GM23248 (cell line): Measurements from ENCODE around the gene CCDC50. TPM values are rescaled to one million over a fixed set of nuclear protein-coding genes. Genes with fewer than 3 reads are reported as not detected.

ENCODE experiments used
- DNase-seq: peaks from one replicate; pipeline ENCODE4 v3.0.0-alpha.2; 2015
- H2AFZ ChIP-seq: fragments of 200-600 bp; sonication (generic); 2 replicates; pipeline ENCODE4 v1.6.1; 2016; ENCODE audit warnings: antibody characterized with exemption
- H3F3A ChIP-seq: fragments of 200-600 bp; sonication (generic); 2 replicates; pipeline ENCODE4 v1.6.1; 2016; ENCODE audit warnings: mild to moderate bottlenecking, antibody characterized with exemption, mixed run types; ENCODE audit not compliant: insufficient read depth
- H3K27ac ChIP-seq: fragments of 200-600 bp; sonication (generic); 2 replicates; pipeline ENCODE4 v1.5.1; 2016; ENCODE audit warnings: mild to moderate bottlenecking
- H3K27me3 ChIP-seq: fragments of 200-600 bp; sonication (generic); replicated peaks from 2 replicates; pipeline ENCODE4 v1.6.1; 2016; ENCODE audit warnings: mild to moderate bottlenecking; ENCODE audit not compliant: insufficient read depth
- H3K36me3 ChIP-seq: fragments of 200-600 bp; sonication (generic); 2 replicates; pipeline ENCODE4 v1.6.1; 2016; ENCODE audit warnings: low read depth, mild to moderate bottlenecking
- H3K4me1 ChIP-seq: fragments of 200-600 bp; sonication (generic); 2 replicates; pipeline ENCODE4 v1.6.1; 2016; ENCODE audit warnings: mild to moderate bottlenecking; ENCODE audit not compliant: insufficient read depth
- H3K4me2 ChIP-seq: fragments of 200-600 bp; sonication (generic); one replicate; pipeline ENCODE4 v1.6.1; 2016; ENCODE audit warnings: mild to moderate bottlenecking; ENCODE audit not compliant: unreplicated experiment
- H3K4me3 ChIP-seq: fragments of 200-600 bp; sonication (generic); 2 replicates; pipeline ENCODE4 v1.5.1; 2016; ENCODE audit warnings: mild to moderate bottlenecking
- H3K79me2 ChIP-seq: fragments of 200-600 bp; sonication (generic); 2 replicates; pipeline ENCODE4 v1.6.1; 2016; ENCODE audit warnings: mild to moderate bottlenecking; ENCODE audit not compliant: insufficient read depth
- H3K9ac ChIP-seq: fragments of 200-600 bp; sonication (generic); 2 replicates; pipeline ENCODE4 v1.6.1; 2016; ENCODE audit warnings: mild to moderate bottlenecking
- H3K9me2 ChIP-seq: fragments of 200-600 bp; sonication (generic); 2 replicates; pipeline ENCODE4 v1.6.1; 2016; ENCODE audit warnings: mixed run types, mild to moderate bottlenecking, moderate library complexity; ENCODE audit not compliant: insufficient read depth
- H3K9me3 ChIP-seq: fragments of 200-600 bp; sonication (generic); one replicate; pipeline ENCODE4 v1.6.1; 2017; ENCODE audit warnings: low read depth
- H4K20me1 ChIP-seq: fragments of 200-600 bp; sonication (generic); 2 replicates; pipeline ENCODE4 v1.6.0; 2016; ENCODE audit not compliant: insufficient read depth
- EZH2 ChIP-seq: fragments of 200-600 bp; sonication (generic); IDR thresholded peaks from 2 replicates; pipeline ENCODE4 v1.6.1; 2018; ENCODE audit warnings: antibody characterized with exemption, mild to moderate bottlenecking; ENCODE audit not compliant: insufficient read depth, poor library complexity, severe bottlenecking
- EZH2phosphoT487 ChIP-seq: fragments of 200-600 bp; sonication (generic); IDR thresholded peaks from 2 replicates; pipeline ENCODE4 v1.6.1; 2018; ENCODE audit warnings: antibody characterized with exemption, moderate library complexity, mild to moderate bottlenecking, low read depth; ENCODE audit not compliant: insufficient read depth
- WGBS, 2 experiments: methylation state at CpG; one replicate each; pipeline ENCODE4 v1.1.6; 2015 to 2017; ENCODE audit warnings: low lambda C conversion rate in 2 of 2, low coverage in 1 of 2; ENCODE audit errors: missing lambda C conversion rate in 2 of 2; 5-methylcytosine and 5-hydroxymethylcytosine counted together
- in situ Hi-C: fragments of 300-500 bp; cut with MboI; formaldehyde crosslinking; loops from 2 replicates; pipeline ENCODE4 v1.15.0; 2020
- polyA plus RNA-seq: library from polyadenylated mRNA; unstranded; fragments of >200 nt; fragmentation: Nextera tagmentation; extraction: Ambion mirVana; gene quantifications from 2 replicates; pipeline ENCODE4 v1.2.1, GENCODE V29; 2016
- total RNA-seq: library from RNA; depleted of rRNA; stranded (reverse); fragments of >200 nt; shearing (Covaris generic); gene quantifications from 2 replicates; pipeline ENCODE4 v1.2.3, GENCODE V29; 2014

Gene CCDC50
- total and polyA plus RNA-seq, 2 experiments from 2014 or later: 63.0 to 68.6 TPM

GRCh38 chr3:191321019-191321767 is 8.0 kb upstream of the CCDC50 start:
- no peak overlapping the region for H3K4me3 ChIP-seq
- no peaks in the 10 kb centered on the region for H3K9me2 ChIP-seq
- no peak overlapping the region for H2AFZ ChIP-seq
- no peak overlapping the region for H3K27ac ChIP-seq
- no peaks in the 10 kb centered on the region for H3K79me2 ChIP-seq
- DNase-seq: no peak
- no peaks in the 10 kb centered on the region for H3K9me3 ChIP-seq
- in situ Hi-C loops: no loop called here
- H3K9ac ChIP-seq: no peak overlapping the region
- WGBS, 2 experiments: 90 to 92% methylated on average over 4 of the region's 4 CpGs
- TF ChIP-seq EZH2 (no peak), EZH2phosphoT487 (no peak)
- H3K27me3 ChIP-seq: no peaks in the 10 kb centered on the region
- H3K36me3 ChIP-seq: no peaks in the 10 kb centered on the region
- H3F3A ChIP-seq: no peaks in the 10 kb centered on the region
- no peaks in the 10 kb centered on the region for H3K4me1 ChIP-seq
- no peaks in the 10 kb centered on the region for H4K20me1 ChIP-seq
- H3K4me2 ChIP-seq: no peak overlapping the region

DNA sequence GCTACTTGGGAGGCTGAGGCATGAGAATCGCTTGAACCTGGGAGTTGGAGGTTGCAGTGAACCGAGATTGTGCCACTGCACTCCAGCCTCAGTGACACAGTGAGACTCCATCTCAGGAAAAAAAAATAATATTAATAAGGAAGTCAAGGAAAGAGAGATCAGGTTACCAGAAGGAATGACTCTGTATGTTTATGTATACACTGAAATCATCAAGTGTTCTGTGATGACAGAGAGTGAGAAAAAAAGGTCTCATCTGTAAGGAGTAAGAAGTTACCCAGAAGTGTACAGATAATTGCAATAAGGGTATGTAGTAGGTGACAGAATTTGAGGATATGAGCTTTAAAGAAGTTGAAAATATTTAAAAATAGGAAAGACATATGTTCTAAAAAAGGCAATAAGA is 4.3 kb upstream of the CCDC50 start:
- in situ Hi-C loops: no loop called here
- no peak for DNase-seq
- no peaks in the 10 kb centered on the region for H3K9me3 ChIP-seq
- 98% methylated on average over 2 of the region's 2 CpGs for WGBS, 2 experiments
- H2AFZ ChIP-seq: no peak overlapping the region
- H4K20me1 ChIP-seq: no peaks in the 10 kb centered on the region
- no peak overlapping the region for H3K27ac ChIP-seq
- no peaks in the 10 kb centered on the region for H3K27me3 ChIP-seq
- H3K4me3 ChIP-seq: no peak overlapping the region
- H3F3A ChIP-seq: peaks cover 7% of the 10 kb centered on the region
- no peak overlapping the region for H3K4me2 ChIP-seq
- no peak for TF ChIP-seq EZH2phosphoT487
- H3K36me3 ChIP-seq: no peaks in the 10 kb centered on the region
- no peak overlapping the region for H3K9ac ChIP-seq
- H3K4me1 ChIP-seq: no peaks in the 10 kb centered on the region
- no peaks in the 10 kb centered on the region for H3K9me2 ChIP-seq
- peaks cover 5% of the 10 kb centered on the region; the same call in 1 of the 2 replicates for H3K79me2 ChIP-seq

DNA sequence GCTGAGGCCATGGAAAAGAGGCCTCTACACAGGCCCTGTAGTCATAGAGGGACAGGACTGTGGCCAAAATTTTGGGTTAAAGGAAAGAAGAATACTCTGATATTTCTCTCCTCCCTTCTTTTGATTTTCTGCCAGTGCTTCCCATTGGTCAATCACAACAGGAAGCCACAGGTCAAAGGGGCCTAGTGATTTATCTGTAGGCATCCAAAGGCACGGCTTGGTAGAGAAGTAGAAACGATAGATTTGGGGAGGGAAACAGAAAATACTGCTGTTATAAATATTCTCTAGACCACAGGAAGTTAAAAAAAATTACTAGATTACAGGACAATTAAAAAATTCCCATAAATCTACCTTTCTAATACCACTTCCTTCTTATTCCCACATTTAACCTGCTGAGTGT is 1.7 kb upstream of the CCDC50 start:
- H3K36me3 ChIP-seq: no peaks in the 10 kb centered on the region
- no peaks in the 10 kb centered on the region for H3K27me3 ChIP-seq
- H3K4me3 ChIP-seq: no peak overlapping the region
- H3K4me1 ChIP-seq: peaks cover 18% of the 10 kb centered on the region
- H3K9me2 ChIP-seq: no peaks in the 10 kb centered on the region
- in situ Hi-C loops: no loop called here
- WGBS, 2 experiments: 45 to 48% methylated on average over 2 of the region's 2 CpGs
- no peak overlapping the region for H3K4me2 ChIP-seq
- peaks cover 32% of the 10 kb centered on the region for H3F3A ChIP-seq
- no peak overlapping the region for H3K27ac ChIP-seq
- TF ChIP-seq EZH2phosphoT487: no peak
- TF ChIP-seq EZH2: no peak
- DNase-seq: no peak
- no peak overlapping the region for H3K9ac ChIP-seq
- no peak overlapping the region for H2AFZ ChIP-seq
- H3K9me3 ChIP-seq: no peaks in the 10 kb centered on the region
- H3K79me2 ChIP-seq: peaks cover 31% of the 10 kb centered on the region
- no peaks in the 10 kb centered on the region for H4K20me1 ChIP-seq

GRCh38 chr3:191328383-191328961 is 722 bp upstream of the CCDC50 start:
- peak overlapping the region; percentile 100 for H3K4me2 ChIP-seq
- no peaks in the 10 kb centered on the region for H3K9me2 ChIP-seq
- H3K4me3 ChIP-seq: peak overlapping the region; percentile 85
- no peak for TF ChIP-seq EZH2
- no peak for TF ChIP-seq EZH2phosphoT487
- H3K4me1 ChIP-seq: peaks cover 28% of the 10 kb centered on the region
- WGBS, 2 experiments: 69 to 75% methylated on average over 9 of the region's 9 CpGs
- H3K9me3 ChIP-seq: no peaks in the 10 kb centered on the region
- in situ Hi-C loops: no loop called here
- peak overlapping the region; percentile 96 for H3K9ac ChIP-seq
- peaks cover 33% of the 10 kb centered on the region for H3F3A ChIP-seq
- H3K27me3 ChIP-seq: no peaks in the 10 kb centered on the region
- H2AFZ ChIP-seq: peak overlapping the region; percentile 92
- H3K27ac ChIP-seq: peak overlapping the region; percentile 89
- peaks cover 41% of the 10 kb centered on the region for H3K79me2 ChIP-seq
- no peaks in the 10 kb centered on the region for H4K20me1 ChIP-seq
- H3K36me3 ChIP-seq: no peaks in the 10 kb centered on the region
- DNase-seq: no peak
